ENCODE measurements around the gene EPB41L1.

EPB41L1 gene

DNA sequence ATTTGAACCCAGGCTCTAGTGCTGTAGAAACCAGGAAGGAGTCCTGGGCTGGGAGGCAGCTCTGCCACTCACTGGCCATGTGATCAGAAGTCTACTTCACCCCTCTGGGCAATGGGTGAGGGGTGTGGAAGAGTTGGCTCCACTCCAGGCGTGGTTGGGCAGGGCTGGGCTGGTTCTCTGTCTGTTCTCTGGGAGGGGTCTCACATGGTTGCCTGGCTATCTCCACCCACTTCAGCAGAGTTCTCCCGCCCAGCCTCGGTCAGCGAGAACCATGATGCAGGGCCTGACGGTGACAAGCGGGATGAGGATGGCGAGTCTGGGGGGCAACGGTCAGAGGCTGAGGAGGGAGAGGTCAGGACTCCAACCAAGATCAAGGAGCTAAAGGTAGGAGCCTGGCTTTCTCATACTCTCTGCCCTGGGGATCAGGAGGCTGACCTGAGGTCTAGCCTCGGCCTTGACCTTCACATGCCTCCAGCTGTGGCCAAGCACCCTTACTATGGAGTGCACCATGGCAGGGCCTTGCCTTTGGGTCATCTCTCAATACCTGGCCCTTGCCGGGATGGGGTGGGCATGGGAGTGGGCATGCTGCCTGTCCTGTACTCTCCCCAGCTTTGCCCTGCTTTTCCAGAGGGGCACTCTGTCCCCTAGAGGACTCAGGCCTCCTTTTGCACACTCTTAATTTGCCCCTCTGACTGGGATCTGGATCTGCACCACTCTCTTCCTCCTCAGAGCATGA, 39.6 kb downstream of the EPB41L1 start:
- H3K4me1 ChIP-seq (ENCODE audit: control insufficient read depth, insufficient read depth, low read length): no peaks in the 10 kb centered on the region
- H3K4me3 ChIP-seq (ENCODE audit: low read depth, low read length): no peak overlapping the region
- peaks cover 0 to 63% of the 10 kb centered on the region in 2 experiments; a peak in 1 of 3 replicates for H3K36me3 ChIP-seq (ENCODE audit: control insufficient read depth in 2 of 2, insufficient read depth in 1 of 2, low read length in 2 of 2)
- ChIA-PET POLR2A (interaction anchor here (0.5 kb wide), 1 partner anchor 296 kb away, joined by 4 read pairs; no protein-coding TSS in a partner anchor), CTCF (interaction anchor here (1.0 to 2.1 kb wide), 4 partner anchors 8 to 239 kb away, joined by 3 to 25 read pairs (median 4); no protein-coding TSS in a partner anchor)
- TF ChIP-seq ZNF10 (tag by site-specific recombination; IDR thresholded peaks at IDR 0.05) (no peak), PRDM6 (tag by site-specific recombination; IDR thresholded peaks at IDR 0.05) (no peak), KLF1 (tag by site-specific recombination; IDR thresholded peaks at IDR 0.05) (0 out of 2 replicates have a peak, but pooled peaks have one; percentile 27), GLI2 (tag by site-specific recombination; IDR thresholded peaks at IDR 0.05; ENCODE audit: borderline replicate concordance, low read depth) (no peak)
- H3K27ac ChIP-seq (ENCODE audit: extremely low read depth, low read depth, low read length): no peak overlapping the region
- no peaks in the 10 kb centered on the region for H3K9me3 ChIP-seq (ENCODE audit: control insufficient read depth, insufficient read depth, low read depth, low read length)

DNA sequence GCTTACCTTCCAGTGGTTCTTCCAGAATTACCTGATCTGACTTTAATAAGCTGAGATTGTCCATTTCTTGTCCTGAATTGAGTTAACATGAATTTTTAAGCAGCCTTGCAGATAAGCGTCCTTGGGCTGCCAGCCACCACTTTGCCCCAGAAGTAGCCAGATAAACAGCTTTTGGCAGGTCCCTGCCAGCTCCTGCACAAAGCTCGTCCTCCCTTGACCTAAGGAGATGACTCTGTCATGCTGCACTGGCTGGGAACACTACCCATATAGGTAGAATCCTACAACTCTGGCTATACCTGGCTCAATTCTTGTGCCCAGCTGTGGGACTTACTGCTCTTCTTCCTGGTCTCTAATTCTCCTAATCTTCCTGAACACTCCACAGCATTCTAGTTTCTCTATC, 42.1 kb downstream of the EPB41L1 start:
- TF ChIP-seq ZNF768 (tag by site-specific recombination; IDR thresholded peaks at IDR 0.05) (no peak), ZBTB48 (tag by site-specific recombination; IDR thresholded peaks at IDR 0.05) (no peak), KLF10 (tag by site-specific recombination; IDR thresholded peaks at IDR 0.05) (no peak), GLI4 (tag by site-specific recombination; IDR thresholded peaks at IDR 0.05) (no peak), ZNF157 (tag by site-specific recombination; IDR thresholded peaks at IDR 0.05) (no peak), ZNF530 (tag by site-specific recombination; IDR thresholded peaks at IDR 0.05; ENCODE audit: low read depth) (no peak), ZIC2 (tag by site-specific recombination; IDR thresholded peaks at IDR 0.05) (no peak), FEZF1 (tag by site-specific recombination; IDR thresholded peaks at IDR 0.05) (no peak), ZNF426 (tag by site-specific recombination; IDR thresholded peaks at IDR 0.05) (no peak), ZNF174 (tag by site-specific recombination; IDR thresholded peaks at IDR 0.05) (no peak), AEBP2 (tag by site-specific recombination; IDR thresholded peaks at IDR 0.05; ENCODE audit: borderline replicate concordance) (no peak), PBX3 (CRISPR knock-in tag; IDR thresholded peaks at IDR 0.05) (no peak), KLF8 (tag by site-specific recombination; IDR thresholded peaks at IDR 0.05) (no peak), HOXD13 (CRISPR knock-in tag; IDR thresholded peaks at IDR 0.05; ENCODE audit: borderline replicate concordance) (no peak), ZNF776 (tag by site-specific recombination; IDR thresholded peaks at IDR 0.05; ENCODE audit: borderline replicate concordance) (no peak), ZNF416 (tag by site-specific recombination; IDR thresholded peaks at IDR 0.05) (no peak), ZNF112 (tag by site-specific recombination; IDR thresholded peaks at IDR 0.05) (no peak), REPIN1 (tag by site-specific recombination; IDR thresholded peaks at IDR 0.05; ENCODE audit: low read depth) (no peak)
- TF ChIP-seq, protein P1, sequence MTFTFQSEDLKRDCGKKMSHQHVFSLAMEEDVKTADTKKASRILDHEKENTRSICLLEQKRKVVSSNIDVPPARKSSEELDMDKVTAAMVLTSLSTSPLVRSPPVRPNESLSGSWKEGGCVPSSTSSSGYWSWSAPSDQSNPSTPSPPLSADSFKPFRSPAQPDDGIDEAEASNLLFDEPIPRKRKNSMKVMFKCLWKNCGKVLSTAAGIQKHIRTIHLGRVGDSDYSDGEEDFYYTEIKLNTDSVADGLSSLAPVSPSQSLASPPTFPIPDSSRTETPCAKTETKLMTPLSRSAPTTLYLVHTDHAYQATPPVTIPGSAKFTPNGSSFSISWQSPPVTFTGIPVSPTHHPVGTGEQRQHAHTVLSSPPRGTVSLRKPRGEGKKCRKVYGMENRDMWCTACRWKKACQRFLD (tag by site-specific recombination; IDR thresholded peaks at IDR 0.05): no peak
- Histone ChIP-seq H3K27ac (ENCODE audit: extremely low read depth, low read depth, low read length) (no peak overlapping the region), H3K36me3 (ENCODE audit: control insufficient read depth in 2 of 2, insufficient read depth in 1 of 2, low read length in 2 of 2) (peaks cover 0 to 47% of the 10 kb centered on the region in 2 experiments; a peak in 1 of 3 replicates), H3K4me1 (ENCODE audit: control insufficient read depth, insufficient read depth, low read length) (no peaks in the 10 kb centered on the region), H3K9me3 (ENCODE audit: control insufficient read depth, insufficient read depth, low read depth, low read length) (no peaks in the 10 kb centered on the region), H3K4me3 (ENCODE audit: low read depth, low read length) (no peak overlapping the region)
- ChIA-PET POLR2A (no interaction called here), CTCF (interaction anchor here (0.6 to 7.9 kb wide), 6 partner anchors 20 to 307 kb away, joined by 3 to 101 read pairs (median 3); no protein-coding TSS in a partner anchor)
